HepG2 (cell line): ENCODE results near the gene L3MBTL1. TPM values are rescaled to one million over a fixed set of nuclear protein-coding genes. Genes with fewer than 3 reads are reported as not detected.
A peak's percentile ranks its signal among the peaks of the same experiment; 100 is the strongest.

Experiments used
- HES4 ChIP-seq: sonication (generic); formaldehyde crosslinking; IDR thresholded peaks from 2 replicates; pipeline ENCODE4 v1.9.0; 2021; ENCODE audit warnings: mild to moderate bottlenecking, missing genetic modification reagents, borderline replicate concordance
- HNF4A ChIP-seq: sonication (generic); formaldehyde crosslinking; IDR thresholded peaks from 2 replicates; pipeline ENCODE4 v1.4.0; 2020; ENCODE audit warnings: missing genetic modification reagents
- PHB2 ChIP-seq: fragments of 450-650 bp; IDR thresholded peaks from 2 replicates; pipeline ENCODE4 v1.6.1; 2018; ENCODE audit not compliant: partially characterized antibody
- SAP130 ChIP-seq: IDR thresholded peaks from 2 replicates; pipeline ENCODE4 v1.6.1; 2016; ENCODE audit warnings: low read depth
- ZFP1 ChIP-seq: IDR thresholded peaks from 2 replicates; pipeline ENCODE4 v1.6.1; 2016
- ZIK1 ChIP-seq: sonication (generic); formaldehyde crosslinking; IDR thresholded peaks from 2 replicates; pipeline ENCODE4 v1.5.0; 2020; ENCODE audit warnings: mild to moderate bottlenecking, low read depth, missing genetic modification reagents, borderline replicate concordance
- ZNF510 ChIP-seq: sonication (generic); formaldehyde crosslinking; IDR thresholded peaks from 2 replicates; pipeline ENCODE4 v1.4.0; 2020; ENCODE audit warnings: low read depth, mild to moderate bottlenecking, missing genetic modification reagents
- ZNF644 ChIP-seq: IDR thresholded peaks from 2 replicates; pipeline ENCODE4 v1.6.1; 2016; ENCODE audit warnings: low read depth
- ZNF703 ChIP-seq: sonication (generic); formaldehyde crosslinking; IDR thresholded peaks from 2 replicates; pipeline ENCODE4 v1.5.1; 2020; ENCODE audit warnings: missing genetic modification reagents, mild to moderate bottlenecking, moderate library complexity, borderline replicate concordance
- ZNF749 ChIP-seq: sonication (generic); formaldehyde crosslinking; IDR thresholded peaks from 2 replicates; pipeline ENCODE4 v1.8.0; 2022; ENCODE audit warnings: mild to moderate bottlenecking, missing genetic modification reagents, moderate library complexity, borderline replicate concordance
- ZSCAN12 ChIP-seq: sonication (generic); formaldehyde crosslinking; IDR thresholded peaks from 2 replicates; pipeline ENCODE4 v1.9.0; 2021; ENCODE audit warnings: mild to moderate bottlenecking, missing genetic modification reagents
- polyA plus RNA-seq, 8 experiments: library from polyadenylated mRNA; depleted of rRNA in 3 of 8; stranded (reverse) in 7 of 8; unstranded in 1 of 8; fragments of >200 nt; fragmentation: Illumina TruSeq in 4 of 8; extraction: Trizol in 4 of 8; gene quantifications; 2 replicates each; pipeline versions ENCODE4 v1.2.1 to v1.2.3, GENCODE V29; 2011 to 2016; ENCODE audit warnings: low read depth in 4 of 8, missing spikeins in 1 of 8, mixed read lengths in 1 of 8; ENCODE audit not compliant: insufficient read depth in 1 of 8
- total RNA-seq, 5 experiments: library from RNA; depleted of rRNA; stranded (reverse); fragments of >200 nt; fragmentation: Illumina TruSeq; extraction: Trizol; gene quantifications; 2 replicates each; pipeline ENCODE4 v1.2.3, GENCODE V29; 2016; ENCODE audit warnings: low read depth in 1 of 5
- TF ChIP-seq, protein P1 (sequence below): sonication (generic); formaldehyde crosslinking; IDR thresholded peaks from 2 replicates; pipeline ENCODE4 v1.8.1; 2023; ENCODE audit warnings: mild to moderate bottlenecking, missing genetic modification reagents
- TF ChIP-seq, protein P2 (sequence below): sonication (generic); formaldehyde crosslinking; IDR thresholded peaks from 2 replicates; pipeline ENCODE4; 2020; ENCODE audit warnings: missing genetic modification reagents, mild to moderate bottlenecking, borderline replicate concordance
- TF ChIP-seq, protein P3 (sequence below): sonication (generic); formaldehyde crosslinking; IDR thresholded peaks from 2 replicates; pipeline ENCODE4 v1.8.1; 2023; ENCODE audit warnings: missing genetic modification reagents, mild to moderate bottlenecking, borderline replicate concordance
- TF ChIP-seq, protein P4 (sequence below): sonication (generic); formaldehyde crosslinking; IDR thresholded peaks from 2 replicates; pipeline ENCODE4 v1.5.1; 2020; ENCODE audit warnings: mild to moderate bottlenecking, missing genetic modification reagents, borderline replicate concordance

L3MBTL1 gene
- total and polyA plus RNA-seq, 2 of the 13 experiments (the other 11 are each of a cell fraction or from before 2014, with no cell fraction given): 9.0 to 17.8 TPM

DNA sequence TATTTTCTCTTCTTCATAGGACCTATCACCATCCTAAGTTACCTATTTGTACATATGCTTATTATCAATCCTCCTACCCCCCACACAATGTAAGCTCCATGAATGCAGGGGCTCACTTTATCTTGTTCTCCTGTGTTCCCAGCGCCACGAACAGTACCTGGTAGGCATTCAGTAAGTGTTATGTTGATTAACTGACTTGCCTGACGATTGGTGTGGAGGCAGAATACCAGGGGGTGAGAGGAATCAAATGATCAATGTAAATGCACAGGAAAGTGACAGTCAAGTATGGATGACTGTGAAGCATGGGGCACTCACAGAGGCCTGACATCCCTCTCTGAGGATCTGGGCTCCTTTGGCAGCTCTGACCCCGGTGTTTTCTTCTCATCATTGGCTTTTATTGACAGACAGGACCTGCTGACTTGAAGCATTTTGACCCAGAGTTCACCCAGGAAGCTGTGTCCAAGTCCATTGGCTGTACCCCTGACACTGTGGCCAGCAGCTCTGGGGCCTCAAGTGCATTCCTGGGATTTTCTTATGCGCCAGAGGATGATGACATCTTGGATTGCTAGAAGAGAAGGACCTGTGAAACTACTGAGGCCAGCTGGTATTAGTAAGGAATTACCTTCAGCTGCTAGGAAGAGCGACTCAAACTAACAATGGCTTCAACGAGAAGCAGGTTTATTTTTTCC lies 77.1 kb downstream of the L3MBTL1 start (continued):
- TF ChIP-seq ZIK1 (CRISPR knock-in tag) (no peak), HES4 (CRISPR knock-in tag) (no peak), ZSCAN12 (CRISPR knock-in tag) (no peak), HNF4A (CRISPR knock-in tag) (peak; percentile 75), ZNF644 (CRISPR knock-in tag) (no peak), ZNF703 (CRISPR knock-in tag) (no peak), ZNF749 (CRISPR knock-in tag) (no peak), SAP130 (CRISPR knock-in tag) (no peak; the same call in 1 of the 2 replicates), ZFP1 (no peak), ZNF510 (CRISPR knock-in tag) (no peak), PHB2 (no peak)
- TF ChIP-seq, protein P1, sequence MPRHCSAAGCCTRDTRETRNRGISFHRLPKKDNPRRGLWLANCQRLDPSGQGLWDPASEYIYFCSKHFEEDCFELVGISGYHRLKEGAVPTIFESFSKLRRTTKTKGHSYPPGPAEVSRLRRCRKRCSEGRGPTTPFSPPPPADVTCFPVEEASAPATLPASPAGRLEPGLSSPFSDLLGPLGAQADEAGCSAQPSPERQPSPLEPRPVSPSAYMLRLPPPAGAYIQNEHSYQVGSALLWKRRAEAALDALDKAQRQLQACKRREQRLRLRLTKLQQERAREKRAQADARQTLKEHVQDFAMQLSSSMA (CRISPR knock-in tag): no peak
- TF ChIP-seq, protein P2, sequence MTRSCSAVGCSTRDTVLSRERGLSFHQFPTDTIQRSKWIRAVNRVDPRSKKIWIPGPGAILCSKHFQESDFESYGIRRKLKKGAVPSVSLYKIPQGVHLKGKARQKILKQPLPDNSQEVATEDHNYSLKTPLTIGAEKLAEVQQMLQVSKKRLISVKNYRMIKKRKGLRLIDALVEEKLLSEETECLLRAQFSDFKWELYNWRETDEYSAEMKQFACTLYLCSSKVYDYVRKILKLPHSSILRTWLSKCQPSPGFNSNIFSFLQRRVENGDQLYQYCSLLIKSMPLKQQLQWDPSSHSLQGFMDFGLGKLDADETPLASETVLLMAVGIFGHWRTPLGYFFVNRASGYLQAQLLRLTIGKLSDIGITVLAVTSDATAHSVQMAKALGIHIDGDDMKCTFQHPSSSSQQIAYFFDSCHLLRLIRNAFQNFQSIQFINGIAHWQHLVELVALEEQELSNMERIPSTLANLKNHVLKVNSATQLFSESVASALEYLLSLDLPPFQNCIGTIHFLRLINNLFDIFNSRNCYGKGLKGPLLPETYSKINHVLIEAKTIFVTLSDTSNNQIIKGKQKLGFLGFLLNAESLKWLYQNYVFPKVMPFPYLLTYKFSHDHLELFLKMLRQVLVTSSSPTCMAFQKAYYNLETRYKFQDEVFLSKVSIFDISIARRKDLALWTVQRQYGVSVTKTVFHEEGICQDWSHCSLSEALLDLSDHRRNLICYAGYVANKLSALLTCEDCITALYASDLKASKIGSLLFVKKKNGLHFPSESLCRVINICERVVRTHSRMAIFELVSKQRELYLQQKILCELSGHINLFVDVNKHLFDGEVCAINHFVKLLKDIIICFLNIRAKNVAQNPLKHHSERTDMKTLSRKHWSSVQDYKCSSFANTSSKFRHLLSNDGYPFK (CRISPR knock-in tag): no peak
- TF ChIP-seq, protein P3, sequence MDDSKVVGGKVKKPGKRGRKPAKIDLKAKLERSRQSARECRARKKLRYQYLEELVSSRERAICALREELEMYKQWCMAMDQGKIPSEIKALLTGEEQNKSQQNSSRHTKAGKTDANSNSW: no peak
- TF ChIP-seq, protein P4, sequence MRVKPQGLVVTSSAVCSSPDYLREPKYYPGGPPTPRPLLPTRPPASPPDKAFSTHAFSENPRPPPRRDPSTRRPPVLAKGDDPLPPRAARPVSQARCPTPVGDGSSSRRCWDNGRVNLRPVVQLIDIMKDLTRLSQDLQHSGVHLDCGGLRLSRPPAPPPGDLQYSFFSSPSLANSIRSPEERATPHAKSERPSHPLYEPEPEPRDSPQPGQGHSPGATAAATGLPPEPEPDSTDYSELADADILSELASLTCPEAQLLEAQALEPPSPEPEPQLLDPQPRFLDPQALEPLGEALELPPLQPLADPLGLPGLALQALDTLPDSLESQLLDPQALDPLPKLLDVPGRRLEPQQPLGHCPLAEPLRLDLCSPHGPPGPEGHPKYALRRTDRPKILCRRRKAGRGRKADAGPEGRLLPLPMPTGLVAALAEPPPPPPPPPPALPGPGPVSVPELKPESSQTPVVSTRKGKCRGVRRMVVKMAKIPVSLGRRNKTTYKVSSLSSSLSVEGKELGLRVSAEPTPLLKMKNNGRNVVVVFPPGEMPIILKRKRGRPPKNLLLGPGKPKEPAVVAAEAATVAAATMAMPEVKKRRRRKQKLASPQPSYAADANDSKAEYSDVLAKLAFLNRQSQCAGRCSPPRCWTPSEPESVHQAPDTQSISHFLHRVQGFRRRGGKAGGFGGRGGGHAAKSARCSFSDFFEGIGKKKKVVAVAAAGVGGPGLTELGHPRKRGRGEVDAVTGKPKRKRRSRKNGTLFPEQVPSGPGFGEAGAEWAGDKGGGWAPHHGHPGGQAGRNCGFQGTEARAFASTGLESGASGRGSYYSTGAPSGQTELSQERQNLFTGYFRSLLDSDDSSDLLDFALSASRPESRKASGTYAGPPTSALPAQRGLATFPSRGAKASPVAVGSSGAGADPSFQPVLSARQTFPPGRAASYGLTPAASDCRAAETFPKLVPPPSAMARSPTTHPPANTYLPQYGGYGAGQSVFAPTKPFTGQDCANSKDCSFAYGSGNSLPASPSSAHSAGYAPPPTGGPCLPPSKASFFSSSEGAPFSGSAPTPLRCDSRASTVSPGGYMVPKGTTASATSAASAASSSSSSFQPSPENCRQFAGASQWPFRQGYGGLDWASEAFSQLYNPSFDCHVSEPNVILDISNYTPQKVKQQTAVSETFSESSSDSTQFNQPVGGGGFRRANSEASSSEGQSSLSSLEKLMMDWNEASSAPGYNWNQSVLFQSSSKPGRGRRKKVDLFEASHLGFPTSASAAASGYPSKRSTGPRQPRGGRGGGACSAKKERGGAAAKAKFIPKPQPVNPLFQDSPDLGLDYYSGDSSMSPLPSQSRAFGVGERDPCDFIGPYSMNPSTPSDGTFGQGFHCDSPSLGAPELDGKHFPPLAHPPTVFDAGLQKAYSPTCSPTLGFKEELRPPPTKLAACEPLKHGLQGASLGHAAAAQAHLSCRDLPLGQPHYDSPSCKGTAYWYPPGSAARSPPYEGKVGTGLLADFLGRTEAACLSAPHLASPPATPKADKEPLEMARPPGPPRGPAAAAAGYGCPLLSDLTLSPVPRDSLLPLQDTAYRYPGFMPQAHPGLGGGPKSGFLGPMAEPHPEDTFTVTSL (CRISPR knock-in tag): no peak
